K562 (cell line): ENCODE measurements around the gene MSH3. TPM values are rescaled to one million over a fixed set of nuclear protein-coding genes. Genes with fewer than 3 reads are reported as not detected.
A peak's percentile ranks its signal among the peaks of the same experiment; 100 is the strongest.

ENCODE experiments used
- C11orf30 ChIP-seq: fragments of 450-650 bp; IDR thresholded peaks from 2 replicates; pipeline ENCODE4 v1.6.1; 2016; ENCODE audit warnings: low read depth, mild to moderate bottlenecking
- CBX3 ChIP-seq, 2 experiments: IDR thresholded peaks; 1 replicate in 1 of 2; 2 replicates in 1 of 2; pipeline ENCODE4 v1.6.1; 2012; ENCODE audit warnings: inconsistent platforms in 2 of 2, low read length in 2 of 2, borderline replicate concordance in 1 of 2, control low read depth in 1 of 2
- HBP1 ChIP-seq: fragments of 450-650 bp; formaldehyde crosslinking; IDR thresholded peaks from 2 replicates; pipeline ENCODE4 v1.4.0; 2022; ENCODE audit warnings: missing genetic modification characterization
- MAFG ChIP-seq: fragments of 450-650 bp; conservative IDR thresholded peaks from 2 replicates; pipeline ENCODE4 v1.6.1; 2016; ENCODE audit warnings: missing genetic modification characterization, missing compliant biosample characterization
- MLX ChIP-seq, 2 experiments: fragments of 450-650 bp in 1 of 2; sonication (generic) in 1 of 2; formaldehyde crosslinking; conservative IDR thresholded peaks; 2 replicates each; pipeline versions ENCODE4 v1.4.0 to v1.8.1; 2020 to 2022; ENCODE audit warnings: mild to moderate bottlenecking in 1 of 2, missing genetic modification reagents in 1 of 2
- NFRKB ChIP-seq: fragments of 450-650 bp; IDR thresholded peaks from 2 replicates; pipeline ENCODE4 v1.6.1; 2016; ENCODE audit warnings: low read depth
- PCBP2 ChIP-seq: fragments of 200-400 bp; formaldehyde crosslinking; IDR thresholded peaks from 2 replicates; pipeline ENCODE4 v1.6.1; 2018; ENCODE audit warnings: low read length, low read depth, mild to moderate bottlenecking, moderate library complexity; ENCODE audit not compliant: poor library complexity, severe bottlenecking
- REST ChIP-seq, 2 experiments: fragments of 450-650 bp; formaldehyde crosslinking in 1 of 2; IDR thresholded peaks; 2 replicates each; pipeline versions ENCODE4 v1.4.0 to v1.6.1; 2014 to 2020; ENCODE audit warnings: mild to moderate bottlenecking in 2 of 2, borderline replicate concordance in 1 of 2, low read depth in 1 of 2
- RNF2 ChIP-seq: sonication (generic); IDR thresholded peaks from 2 replicates; pipeline ENCODE4 v1.6.1; 2016
- SOX6 ChIP-seq: fragments of 450-650 bp; IDR thresholded peaks from 2 replicates; pipeline ENCODE4 v1.6.1; 2014; ENCODE audit warnings: mild to moderate bottlenecking
- TCFL5 ChIP-seq: fragments of 250-450 bp; sonication (Bioruptor Pico); conservative IDR thresholded peaks from 2 replicates; pipeline ENCODE4 v1.6.1; 2021; ENCODE audit warnings: mild to moderate bottlenecking, moderate library complexity, matching md5 sums
- TEAD4 ChIP-seq, 2 experiments: sonication (generic) in 1 of 2; formaldehyde crosslinking in 1 of 2; IDR thresholded peaks; 2 replicates each; pipeline versions ENCODE4 v1.6.1 to v1.8.0; 2012 to 2022; ENCODE audit warnings: borderline replicate concordance in 1 of 2, inconsistent platforms in 1 of 2, low read length in 1 of 2, mild to moderate bottlenecking in 1 of 2, missing genetic modification reagents in 1 of 2
- TFE3 ChIP-seq: fragments of 450-650 bp; formaldehyde crosslinking; IDR thresholded peaks from 2 replicates; pipeline ENCODE4 v1.4.0; 2020; ENCODE audit warnings: mild to moderate bottlenecking, mixed read lengths
- TSC22D4 ChIP-seq: fragments of 450-650 bp; IDR thresholded peaks from 2 replicates; pipeline ENCODE4 v1.6.1; 2016; ENCODE audit warnings: missing genetic modification characterization, missing biosample characterization, control low read depth
- polyA plus RNA-seq, 8 experiments: library from polyadenylated mRNA; depleted of rRNA in 4 of 8; stranded (reverse) in 5 of 8; unstranded in 3 of 8; fragments of >200 nt; fragmentation: Nextera tagmentation in 2 of 8; fragmentation: Illumina TruSeq in 1 of 8; extraction: Ambion mirVana in 2 of 8; extraction: Trizol in 1 of 8; gene quantifications; 2 replicates each; pipeline versions ENCODE4 v1.2.1 to v1.2.3, GENCODE V29; 2011 to 2014; ENCODE audit warnings: inconsistent platforms in 1 of 8, missing spikeins in 1 of 8
- total RNA-seq, 7 experiments: library from RNA; depleted of rRNA in 6 of 7; stranded (reverse); fragments of >200 nt in 6 of 7; fragmentation: Illumina TruSeq in 2 of 7; extraction: Trizol in 2 of 7; gene quantifications; 2 replicates each; pipeline versions ENCODE4 v1.2.1 to v1.2.3, GENCODE V29; 2011 to 2021; ENCODE audit warnings: low replicate concordance in 1 of 7

Gene MSH3
- total and polyA plus RNA-seq, 9 of the 15 experiments (the other 6 are each of a cell fraction or from before 2014, with no cell fraction given), result 3.9 to 17.2 (median 13.2) TPM

- TF ChIP-seq TCFL5 (no peak), MAFG (tag) (0 out of 2 replicates have a peak, but pooled peaks have one; percentile 8), MLX (CRISPR knock-in tag; conservative IDR thresholded peaks at IDR 0.05) (no peak), PCBP2 (no peak), REST (IDR thresholded peaks at IDR 0.05; ENCODE audit: borderline replicate concordance) (peak; percentile 78), REST (CRISPR knock-in tag; IDR thresholded peaks at IDR 0.05; ENCODE audit: low read depth) (no peak), TFE3 (CRISPR knock-in tag) (no peak), NFRKB (no peak), TSC22D4 (tag) (no peak), HBP1 (CRISPR knock-in tag) (no peak), TEAD4 (IDR thresholded peaks at IDR 0.05; ENCODE audit: low read length) (peak; percentile 36; the same call in 1 of the 2 replicates), TEAD4 (CRISPR knock-in tag; IDR thresholded peaks at IDR 0.05; ENCODE audit: borderline replicate concordance) (no peak), RNF2 (no peak), CBX3 (IDR thresholded peaks at IDR 0.05; ENCODE audit: borderline replicate concordance in 1 of 2, low read length in 2 of 2) (no peak), C11orf30 (0 out of 2 replicates have a peak, but pooled peaks have one; percentile 5), SOX6 (no peak)
Measured at GRCh38 chr5:80870442-80870841, 216.0 kb downstream of the MSH3 start (continued).
